ENCODE measurements around the gene DGKI.

DNA sequence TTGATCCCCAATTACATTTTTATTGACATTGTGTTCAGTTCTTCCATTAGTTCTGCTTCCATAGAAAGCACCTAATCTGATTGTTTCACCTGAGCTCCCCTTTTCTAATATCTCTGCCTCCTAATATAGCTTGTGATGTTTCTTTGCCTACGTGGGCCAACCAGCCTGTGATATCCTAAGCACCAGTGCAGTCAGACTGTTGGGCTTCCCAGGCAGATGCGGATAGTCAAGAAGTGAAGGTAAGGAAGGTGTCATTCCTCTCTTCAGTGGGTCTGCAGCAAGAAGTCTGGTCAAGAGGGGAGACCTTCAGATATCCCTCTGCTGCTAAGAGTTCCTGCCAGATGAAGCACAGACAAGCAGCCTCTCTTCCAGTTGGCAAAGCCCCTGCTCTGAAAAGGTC lies 16.2 kb upstream of the DGKI start:
- no peak for TF ChIP-seq ZNF879 (CRISPR knock-in tag; IDR thresholded peaks at IDR 0.05)
- no peak for TF ChIP-seq PHF8 (CRISPR knock-in tag; IDR thresholded peaks at IDR 0.05)
- TF ChIP-seq, protein P1, sequence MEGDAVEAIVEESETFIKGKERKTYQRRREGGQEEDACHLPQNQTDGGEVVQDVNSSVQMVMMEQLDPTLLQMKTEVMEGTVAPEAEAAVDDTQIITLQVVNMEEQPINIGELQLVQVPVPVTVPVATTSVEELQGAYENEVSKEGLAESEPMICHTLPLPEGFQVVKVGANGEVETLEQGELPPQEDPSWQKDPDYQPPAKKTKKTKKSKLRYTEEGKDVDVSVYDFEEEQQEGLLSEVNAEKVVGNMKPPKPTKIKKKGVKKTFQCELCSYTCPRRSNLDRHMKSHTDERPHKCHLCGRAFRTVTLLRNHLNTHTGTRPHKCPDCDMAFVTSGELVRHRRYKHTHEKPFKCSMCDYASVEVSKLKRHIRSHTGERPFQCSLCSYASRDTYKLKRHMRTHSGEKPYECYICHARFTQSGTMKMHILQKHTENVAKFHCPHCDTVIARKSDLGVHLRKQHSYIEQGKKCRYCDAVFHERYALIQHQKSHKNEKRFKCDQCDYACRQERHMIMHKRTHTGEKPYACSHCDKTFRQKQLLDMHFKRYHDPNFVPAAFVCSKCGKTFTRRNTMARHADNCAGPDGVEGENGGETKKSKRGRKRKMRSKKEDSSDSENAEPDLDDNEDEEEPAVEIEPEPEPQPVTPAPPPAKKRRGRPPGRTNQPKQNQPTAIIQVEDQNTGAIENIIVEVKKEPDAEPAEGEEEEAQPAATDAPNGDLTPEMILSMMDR (CRISPR knock-in tag; IDR thresholded peaks at IDR 0.05), result no peak
